Cardiac fibroblast (primary cell): ENCODE results near the gene FN1.

ENCODE experiments used
- DNase-seq, 2 donors: peaks; one replicate each; pipeline versions ENCODE4 v3.0.0 to v3.0.0-alpha.2; 2010; ENCODE audit warnings: low read depth in 2 of 2
- H3K4me3 ChIP-seq, 2 donors: replicated peaks in 1 of 2; 1 replicate in 1 of 2; 2 replicates in 1 of 2; pipeline ENCODE4 v1.5.1; 2011; ENCODE audit warnings: low read depth in 2 of 2, low read length in 2 of 2, mild to moderate bottlenecking in 2 of 2, moderate library complexity in 1 of 2
- TF ChIP-seq, protein P1 (sequence below): IDR thresholded peaks from one replicate; pipeline ENCODE4 v1.5.1; 2011; ENCODE audit warnings: low read depth, mild to moderate bottlenecking, low read length, inconsistent platforms

The FN1 gene

DNA sequence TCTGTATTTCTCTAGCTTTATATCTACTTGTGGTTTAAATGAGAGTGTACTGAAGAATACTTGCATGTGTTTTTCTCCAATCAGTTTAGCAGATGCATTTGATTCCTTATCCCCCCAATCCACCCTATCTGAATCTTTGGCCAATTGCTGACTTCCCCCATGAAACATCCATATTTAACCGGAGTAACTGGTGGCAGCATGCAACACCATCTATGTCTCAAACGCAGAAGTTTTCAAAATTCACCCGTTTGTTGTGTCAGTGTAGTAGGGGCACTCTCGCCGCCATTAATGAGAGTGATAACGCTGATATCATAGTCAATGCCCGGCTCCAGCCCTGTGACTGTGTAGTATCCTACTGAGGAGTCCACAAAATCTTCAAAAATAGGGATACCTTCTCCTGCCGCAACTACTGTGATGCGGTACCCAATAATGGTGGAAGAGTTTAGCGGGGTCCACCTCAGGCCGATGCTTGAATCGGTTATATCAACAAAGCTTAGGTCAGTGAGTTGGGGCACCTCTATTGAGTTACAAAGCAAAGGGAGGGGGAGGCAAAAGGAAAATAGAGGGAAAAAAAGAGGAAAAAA lies 43.1 kb downstream of the FN1 start:
- TF ChIP-seq, protein P1, sequence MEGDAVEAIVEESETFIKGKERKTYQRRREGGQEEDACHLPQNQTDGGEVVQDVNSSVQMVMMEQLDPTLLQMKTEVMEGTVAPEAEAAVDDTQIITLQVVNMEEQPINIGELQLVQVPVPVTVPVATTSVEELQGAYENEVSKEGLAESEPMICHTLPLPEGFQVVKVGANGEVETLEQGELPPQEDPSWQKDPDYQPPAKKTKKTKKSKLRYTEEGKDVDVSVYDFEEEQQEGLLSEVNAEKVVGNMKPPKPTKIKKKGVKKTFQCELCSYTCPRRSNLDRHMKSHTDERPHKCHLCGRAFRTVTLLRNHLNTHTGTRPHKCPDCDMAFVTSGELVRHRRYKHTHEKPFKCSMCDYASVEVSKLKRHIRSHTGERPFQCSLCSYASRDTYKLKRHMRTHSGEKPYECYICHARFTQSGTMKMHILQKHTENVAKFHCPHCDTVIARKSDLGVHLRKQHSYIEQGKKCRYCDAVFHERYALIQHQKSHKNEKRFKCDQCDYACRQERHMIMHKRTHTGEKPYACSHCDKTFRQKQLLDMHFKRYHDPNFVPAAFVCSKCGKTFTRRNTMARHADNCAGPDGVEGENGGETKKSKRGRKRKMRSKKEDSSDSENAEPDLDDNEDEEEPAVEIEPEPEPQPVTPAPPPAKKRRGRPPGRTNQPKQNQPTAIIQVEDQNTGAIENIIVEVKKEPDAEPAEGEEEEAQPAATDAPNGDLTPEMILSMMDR: no peak
- DNase-seq: no peak
- H3K4me3 ChIP-seq: no peak overlapping the region

DNA sequence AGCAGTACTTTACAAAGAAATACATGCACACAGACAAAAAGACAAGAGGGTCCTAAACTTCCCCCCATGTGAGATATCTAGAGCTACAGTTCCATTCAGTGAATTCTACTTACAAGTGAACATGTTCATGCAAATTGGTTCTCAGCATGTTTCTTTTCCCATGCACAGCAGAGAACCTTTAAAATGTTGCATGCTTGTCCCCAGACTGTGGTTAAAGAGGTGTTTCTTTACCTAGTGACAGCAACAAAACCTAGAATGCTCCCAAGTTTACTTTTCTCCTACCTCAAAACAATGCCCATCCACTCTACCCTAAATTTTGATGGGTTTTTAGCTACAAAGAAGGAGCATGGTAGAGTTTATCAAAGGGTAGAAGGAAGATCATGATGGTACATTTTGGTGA lies 43.7 kb downstream of the FN1 start:
- DNase-seq: no peak
- H3K4me3 ChIP-seq: no peak overlapping the region
- TF ChIP-seq, protein P1: no peak

DNA sequence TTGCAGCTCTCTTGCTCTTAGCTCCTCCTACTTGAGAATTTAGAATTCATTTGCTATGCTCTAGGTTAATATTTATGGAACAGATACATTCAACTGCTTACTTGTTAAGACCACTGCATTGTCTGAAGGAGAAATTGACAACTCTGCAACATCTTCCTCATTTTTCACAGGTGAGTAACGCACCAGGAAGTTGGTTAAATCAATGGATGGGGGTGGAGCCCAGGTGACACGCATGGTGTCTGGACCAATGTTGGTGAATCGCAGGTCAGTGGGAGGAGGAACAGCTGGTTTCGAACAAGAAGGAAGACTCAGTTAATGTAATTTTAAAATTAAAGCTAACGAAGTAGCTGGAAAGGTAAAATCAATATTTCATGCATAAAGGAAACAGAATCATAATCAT lies 44.3 kb downstream of the FN1 start:
- DNase-seq: no peak
- H3K4me3 ChIP-seq: no peak overlapping the region
- TF ChIP-seq, protein P1: no peak

DNA sequence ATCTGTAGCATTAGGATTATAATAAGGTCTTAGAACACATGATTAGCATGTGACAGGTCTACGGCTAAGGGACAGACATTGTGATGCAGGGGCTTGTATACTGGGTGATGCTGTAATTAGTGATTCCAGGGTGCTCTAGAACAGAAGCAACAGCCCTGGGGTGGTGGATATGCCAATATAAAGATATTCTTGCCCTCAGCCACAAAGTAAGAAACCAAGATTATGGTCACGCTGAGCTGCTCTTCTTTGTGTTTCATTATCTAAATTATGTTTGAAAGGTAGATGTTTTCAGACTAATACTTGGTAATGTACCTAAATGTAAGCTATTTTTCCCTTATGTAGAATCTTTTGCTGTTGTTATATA lies 45.3 kb downstream of the FN1 start:
- no peak overlapping the region for H3K4me3 ChIP-seq
- TF ChIP-seq, protein P1: no peak
- DNase-seq: no peak

DNA sequence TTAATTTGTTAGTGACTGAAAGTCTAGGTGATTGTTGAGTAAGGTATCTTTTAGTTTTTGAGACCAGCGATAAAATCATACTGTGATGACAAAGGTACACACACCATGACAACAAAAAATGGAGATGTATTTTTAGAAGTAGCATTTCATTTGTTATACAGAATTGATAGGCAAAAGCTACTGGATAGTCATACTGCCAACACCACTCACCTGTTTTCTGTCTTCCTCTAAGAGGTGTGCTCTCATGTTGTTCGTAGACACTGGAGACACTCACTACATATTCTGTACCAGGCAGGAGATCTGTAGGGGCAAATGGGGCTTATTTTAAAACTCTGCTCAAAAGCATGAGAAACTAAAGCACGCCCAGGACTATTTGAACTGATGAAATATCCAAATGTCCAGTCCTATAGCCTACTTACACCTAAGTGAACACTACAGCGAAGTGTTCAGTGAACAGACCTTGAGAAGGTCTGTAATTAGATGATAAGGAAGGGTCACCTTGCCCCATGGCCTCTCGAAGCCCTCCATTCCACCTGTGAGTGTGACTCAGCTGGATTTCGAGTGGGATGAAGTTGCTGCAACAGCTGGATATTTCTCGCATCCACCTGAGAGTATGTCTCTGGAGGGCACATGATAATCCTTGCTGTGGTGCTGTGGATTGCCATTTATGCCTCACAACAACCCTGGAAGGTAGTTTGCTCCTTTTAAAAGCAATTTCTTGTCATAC lies 47.7 kb downstream of the FN1 start:
- H3K4me3 ChIP-seq: no peak overlapping the region
- DNase-seq: no peak
- TF ChIP-seq, protein P1: no peak

DNA sequence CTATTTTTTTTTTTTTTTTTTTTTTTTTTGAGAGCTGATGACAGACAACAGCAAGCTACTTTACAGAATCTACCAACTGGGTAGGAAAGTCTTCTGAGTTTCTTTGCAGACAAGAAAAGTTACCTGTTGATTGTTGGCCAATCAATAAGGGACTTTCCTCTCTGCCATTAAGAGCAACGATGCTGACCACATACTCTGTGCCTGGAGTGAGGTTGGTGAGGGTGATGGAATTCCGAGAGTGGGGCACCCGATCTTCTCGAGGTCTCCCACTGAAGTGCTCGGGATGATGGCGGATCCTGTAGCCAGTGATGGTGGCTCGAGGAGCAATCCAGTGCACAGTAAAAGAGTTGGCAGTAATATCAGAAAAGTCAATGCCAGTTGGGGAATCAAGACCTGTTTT lies 49.3 kb downstream of the FN1 start:
- no peak for DNase-seq
- TF ChIP-seq, protein P1: no peak
- H3K4me3 ChIP-seq: no peak overlapping the region
